Lower lobe of right lung (tissue), 2 donors: ENCODE measurements around the gene POLR3C. TPM values are rescaled to one million over a fixed set of nuclear protein-coding genes. Genes with fewer than 3 reads are reported as not detected.

Experiments
- ATAC-seq, 2 donors: fragments of 200-7000 bp; cut with Tn5 transposase; one replicate each; pipeline ENCODE4 v1.9.1; 2020 to 2022; ENCODE audit warnings: mild to moderate bottlenecking in 2 of 2, moderate library complexity in 2 of 2
- DNase-seq: peaks from one replicate; pipeline ENCODE4 v3.0.0-alpha.2; 2020
- H3K27ac ChIP-seq: fragments of 200-600 bp; one replicate; pipeline ENCODE4 v1.8.0; 2022
- H3K27me3 ChIP-seq: fragments of 200-600 bp; one replicate; pipeline ENCODE4 v1.8.0; 2022; ENCODE audit warnings: low read depth
- H3K36me3 ChIP-seq: fragments of 200-600 bp; one replicate; pipeline ENCODE4 v1.8.0; 2022; ENCODE audit warnings: mild to moderate bottlenecking
- H3K4me1 ChIP-seq: fragments of 200-600 bp; one replicate; pipeline ENCODE4 v1.8.0; 2022
- H3K4me3 ChIP-seq: fragments of 200-600 bp; one replicate; pipeline ENCODE4 v1.8.0; 2022; ENCODE audit warnings: mild to moderate bottlenecking
- H3K9me3 ChIP-seq: fragments of 200-600 bp; one replicate; pipeline ENCODE4 v1.8.0; 2022
- intact Hi-C: fragments of 100-400 bp; cut with DNase I; formaldehyde crosslinking; loops from one replicate; pipeline ENCODE4 v1.11.0; 2022
- total RNA-seq: library from RNA; stranded (reverse); fragmentation: NEBNext Ultra II Directional; extraction: Animal tissue kit (Norgen Biotek cat#: 25700); gene quantifications from one replicate; pipeline ENCODE4 v1.2.1, GENCODE V29; 2021
- TF ChIP-seq, protein P1 (sequence below): fragments of 200-600 bp; IDR thresholded peaks from one replicate; pipeline ENCODE4 v1.8.0; 2022; ENCODE audit warnings: antibody characterized with exemption, mild to moderate bottlenecking
- donor health status: DM: no; HTN: yes; CAD: no; lungs with severe emphysema.

POLR3C gene
- total RNA-seq, 1 donor from 2014 or later: 26.3 TPM

- Histone ChIP-seq H3K27me3 (peaks cover 4% of the 10 kb centered on the region), H3K36me3 (no peaks in the 10 kb centered on the region), H3K27ac (no peak overlapping the region), H3K9me3 (no peaks in the 10 kb centered on the region), H3K4me1 (peaks cover 36% of the 10 kb centered on the region), H3K4me3 (no peak overlapping the region)
- DNase-seq: no peak
- ATAC-seq: no peak
- TF ChIP-seq, protein P1, sequence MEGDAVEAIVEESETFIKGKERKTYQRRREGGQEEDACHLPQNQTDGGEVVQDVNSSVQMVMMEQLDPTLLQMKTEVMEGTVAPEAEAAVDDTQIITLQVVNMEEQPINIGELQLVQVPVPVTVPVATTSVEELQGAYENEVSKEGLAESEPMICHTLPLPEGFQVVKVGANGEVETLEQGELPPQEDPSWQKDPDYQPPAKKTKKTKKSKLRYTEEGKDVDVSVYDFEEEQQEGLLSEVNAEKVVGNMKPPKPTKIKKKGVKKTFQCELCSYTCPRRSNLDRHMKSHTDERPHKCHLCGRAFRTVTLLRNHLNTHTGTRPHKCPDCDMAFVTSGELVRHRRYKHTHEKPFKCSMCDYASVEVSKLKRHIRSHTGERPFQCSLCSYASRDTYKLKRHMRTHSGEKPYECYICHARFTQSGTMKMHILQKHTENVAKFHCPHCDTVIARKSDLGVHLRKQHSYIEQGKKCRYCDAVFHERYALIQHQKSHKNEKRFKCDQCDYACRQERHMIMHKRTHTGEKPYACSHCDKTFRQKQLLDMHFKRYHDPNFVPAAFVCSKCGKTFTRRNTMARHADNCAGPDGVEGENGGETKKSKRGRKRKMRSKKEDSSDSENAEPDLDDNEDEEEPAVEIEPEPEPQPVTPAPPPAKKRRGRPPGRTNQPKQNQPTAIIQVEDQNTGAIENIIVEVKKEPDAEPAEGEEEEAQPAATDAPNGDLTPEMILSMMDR: no peak
- intact Hi-C loops: no loop called here
These were observed 63.6 kb downstream of the POLR3C start for GRCh38 chr1:145887631-145888030.

DNA sequence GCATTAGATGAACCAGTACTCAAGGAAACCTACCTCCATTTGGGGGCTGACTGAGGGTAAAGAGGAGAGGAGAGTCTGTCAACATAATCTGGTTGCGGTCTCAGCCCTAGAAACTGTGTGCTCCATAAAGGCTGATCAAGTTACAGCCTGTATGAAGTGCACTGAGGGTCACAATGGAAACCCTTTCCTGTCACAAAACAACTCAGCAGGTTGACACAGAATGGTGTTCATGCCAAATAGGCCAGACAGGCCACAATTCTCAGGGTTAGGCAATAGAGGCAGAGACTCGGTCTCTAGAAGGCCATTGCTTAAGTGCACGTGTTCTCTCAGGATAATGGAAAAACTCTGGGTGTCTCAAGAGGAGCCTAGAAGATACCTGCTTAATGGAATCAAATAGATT lies 65.7 kb downstream of the POLR3C start:
- no peak overlapping the region for H3K27ac ChIP-seq
- H3K4me3 ChIP-seq: no peak overlapping the region
- ATAC-seq (no peak), DNase-seq (no peak)
- peaks cover 3% of the 10 kb centered on the region for H3K27me3 ChIP-seq
- H3K36me3 ChIP-seq: no peaks in the 10 kb centered on the region
- no peaks in the 10 kb centered on the region for H3K9me3 ChIP-seq
- peaks cover 42% of the 10 kb centered on the region for H3K4me1 ChIP-seq
- TF ChIP-seq, protein P1: no peak
- intact Hi-C loops: no loop called here

DNA sequence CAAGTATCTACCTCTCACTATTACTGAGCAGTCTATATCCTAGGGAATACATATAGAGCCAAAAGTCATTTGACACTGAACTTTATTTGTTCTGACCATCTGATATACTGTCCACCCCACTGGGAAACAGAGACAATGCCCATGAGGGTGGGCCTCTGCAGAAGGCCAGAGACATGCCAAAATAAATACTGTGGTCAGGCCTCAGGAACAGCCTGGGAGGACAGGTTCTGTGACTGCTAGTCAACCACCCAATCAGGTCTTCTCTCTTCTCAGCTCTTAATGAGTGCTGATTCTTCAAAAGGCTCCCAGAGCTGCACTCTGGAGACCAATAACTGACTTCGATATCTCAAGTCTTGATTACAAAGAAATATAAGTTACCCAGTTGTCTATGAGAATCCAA lies 67.1 kb downstream of the POLR3C start:
- Histone ChIP-seq H3K27me3 (no peaks in the 10 kb centered on the region), H3K27ac (peak overlapping the region; percentile 88), H3K4me1 (peaks cover 38% of the 10 kb centered on the region), H3K36me3 (no peaks in the 10 kb centered on the region), H3K4me3 (peak overlapping the region; percentile 29), H3K9me3 (no peaks in the 10 kb centered on the region)
- TF ChIP-seq, protein P1: no peak
- DNase-seq (no peak), ATAC-seq (peak; percentile 58 to 67)
- intact Hi-C loops: no loop called here

GRCh38 chr1:145891587-145892485 lies 67.8 kb downstream of the POLR3C start:
- no peaks in the 10 kb centered on the region for H3K27me3 ChIP-seq
- peak overlapping the region; percentile 29 for H3K4me3 ChIP-seq
- H3K4me1 ChIP-seq: peaks cover 34% of the 10 kb centered on the region
- H3K27ac ChIP-seq: peak overlapping the region; percentile 88
- TF ChIP-seq, protein P1: peak; percentile 94
- ATAC-seq (peak; percentile 95 to 96), DNase-seq (peak; percentile 95)
- intact Hi-C loops: no loop called here
- H3K36me3 ChIP-seq: no peaks in the 10 kb centered on the region
- H3K9me3 ChIP-seq: no peaks in the 10 kb centered on the region

GRCh38 chr1:145892486-145893087 lies 68.6 kb downstream of the POLR3C start:
- intact Hi-C loops: no loop called here
- Histone ChIP-seq H3K4me3 (no peak overlapping the region), H3K36me3 (no peaks in the 10 kb centered on the region), H3K27ac (peak overlapping the region; percentile 88), H3K27me3 (no peaks in the 10 kb centered on the region), H3K4me1 (peaks cover 34% of the 10 kb centered on the region), H3K9me3 (no peaks in the 10 kb centered on the region)
- no peak for DNase-seq
- TF ChIP-seq, protein P1: no peak
- ATAC-seq: peak in 1 of 2 donors; percentile 5
